Measurements from ENCODE around the gene ZFY.

ZFY gene

GRCh38 chrY:2907356-2907755 lies 27.8 kb upstream of the ZFY start:
- H3K4me3 ChIP-seq (ENCODE audit: low read depth, low read length) = no peak overlapping the region
- DNase-seq (ENCODE audit: low read depth) = no peak
- TF ChIP-seq CTCF (IDR thresholded peaks at IDR 0.05; ENCODE audit: control insufficient read depth, extremely low read depth, insufficient read depth) = no peak

- DNase-seq (ENCODE audit: low read depth) = no peak
- TF ChIP-seq CTCF (IDR thresholded peaks at IDR 0.05; ENCODE audit: control insufficient read depth, extremely low read depth, insufficient read depth) = peak; percentile 32; the same call in 1 of the 2 replicates
- no peak overlapping the region for H3K4me3 ChIP-seq (ENCODE audit: low read depth, low read length)
These were observed 21.9 kb upstream of the ZFY start for GRCh38 chrY:2913066-2913815.

- DNase-seq (ENCODE audit: low read depth) = no peak
- H3K4me3 ChIP-seq (ENCODE audit: low read depth, low read length) = peak overlapping the region; percentile 66
These were observed 1.1 kb upstream of the ZFY start for GRCh38 chrY:2934078-2934477.

GRCh38 chrY:2935716-2936435 lies 695 bp downstream of the ZFY start:
- peak; percentile 78 for TF ChIP-seq CTCF (IDR thresholded peaks at IDR 0.05; ENCODE audit: control insufficient read depth, extremely low read depth, insufficient read depth)
- peak; percentile 72 for DNase-seq (ENCODE audit: low read depth)
- peak overlapping the region; percentile 66 for H3K4me3 ChIP-seq (ENCODE audit: low read depth, low read length)

More at GRCh38 chrY:2934078-2934477, 1.1 kb upstream of the ZFY start:
- no peak for TF ChIP-seq CTCF (IDR thresholded peaks at IDR 0.05; ENCODE audit: control insufficient read depth, extremely low read depth, insufficient read depth)

GRCh38 chrY:2936436-2936750 lies 1.2 kb downstream of the ZFY start:
- TF ChIP-seq CTCF (IDR thresholded peaks at IDR 0.05; ENCODE audit: control insufficient read depth, extremely low read depth, insufficient read depth) = no peak
- peak overlapping the region; percentile 66 for H3K4me3 ChIP-seq (ENCODE audit: low read depth, low read length)
- DNase-seq (ENCODE audit: low read depth) = no peak

GRCh38 chrY:2937149-2937548 lies 2.0 kb downstream of the ZFY start:
- no peak for DNase-seq (ENCODE audit: low read depth)
- peak overlapping the region; percentile 66 for H3K4me3 ChIP-seq (ENCODE audit: low read depth, low read length)
- TF ChIP-seq CTCF (IDR thresholded peaks at IDR 0.05; ENCODE audit: control insufficient read depth, extremely low read depth, insufficient read depth) = no peak
